ES-I3 (cell line): ENCODE measurements around the gene ISL2.

ENCODE experiments used
- H3K36me3 ChIP-seq: 2 replicates; pipeline ENCODE4 v1.6.1; 2013; ENCODE audit warnings: mild to moderate bottlenecking, low read length, control low read depth, moderate library complexity; ENCODE audit not compliant: insufficient read depth
- H3K4me1 ChIP-seq: 2 replicates; pipeline ENCODE4 v1.6.1; 2013; ENCODE audit warnings: mild to moderate bottlenecking, control low read depth, low read length; ENCODE audit not compliant: insufficient read depth
- H3K9ac ChIP-seq: 2 replicates; pipeline ENCODE4 v1.6.1; 2013; ENCODE audit warnings: low read depth, mild to moderate bottlenecking, low read length, moderate library complexity
- H3K9me3 ChIP-seq: 2 replicates; pipeline ENCODE4 v1.6.1; 2013; ENCODE audit warnings: mild to moderate bottlenecking, low read length, moderate library complexity; ENCODE audit not compliant: control insufficient read depth, insufficient read depth

Gene ISL2

DNA sequence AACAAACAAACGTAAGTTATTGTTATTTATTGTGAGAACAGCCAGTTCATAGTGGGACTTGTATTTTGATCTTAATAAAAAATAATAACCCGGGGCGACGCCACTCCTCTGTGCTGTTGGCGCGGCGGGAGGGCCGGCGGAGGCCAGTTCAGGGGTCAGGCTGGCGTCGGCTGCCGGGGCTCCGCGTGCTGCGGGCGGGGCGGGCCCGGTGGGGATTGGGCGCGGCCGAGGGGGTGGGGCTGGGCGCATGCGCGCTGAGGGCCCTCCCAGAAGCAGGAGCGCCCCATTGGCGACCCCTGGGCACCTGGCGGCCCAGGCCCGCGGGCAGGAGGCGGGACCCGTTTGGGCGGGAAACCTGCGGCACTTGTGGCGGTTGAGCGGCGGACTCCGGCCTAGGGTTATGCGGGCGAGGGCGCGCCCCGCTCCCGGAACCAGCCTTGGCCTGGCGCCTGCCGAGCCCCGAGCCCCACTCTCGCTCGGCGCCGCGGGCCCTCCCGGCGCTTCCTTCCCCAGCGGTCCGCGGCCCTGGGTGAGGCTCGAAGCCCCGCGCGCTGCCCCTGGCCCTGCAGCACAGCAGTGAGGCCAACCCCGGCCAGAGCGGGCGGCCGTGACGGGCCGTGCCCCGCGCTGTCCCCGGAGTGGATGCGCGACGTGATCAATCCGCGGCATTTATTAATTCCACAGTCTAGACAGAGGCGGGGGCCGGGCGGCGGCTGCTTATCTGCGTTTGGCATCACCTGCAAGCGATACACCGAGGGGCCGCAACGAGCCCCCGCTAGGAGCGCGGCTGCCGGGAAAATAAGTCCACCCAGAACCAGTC, 6.0 kb downstream of the ISL2 start:
- peak overlapping the region; percentile 26; the same call in 1 of the 2 replicates for H3K9ac ChIP-seq
- no peaks in the 10 kb centered on the region for H3K36me3 ChIP-seq
- H3K4me1 ChIP-seq, result peaks cover 14% of the 10 kb centered on the region; the same call in 1 of the 2 replicates
- no peaks in the 10 kb centered on the region for H3K9me3 ChIP-seq

DNA sequence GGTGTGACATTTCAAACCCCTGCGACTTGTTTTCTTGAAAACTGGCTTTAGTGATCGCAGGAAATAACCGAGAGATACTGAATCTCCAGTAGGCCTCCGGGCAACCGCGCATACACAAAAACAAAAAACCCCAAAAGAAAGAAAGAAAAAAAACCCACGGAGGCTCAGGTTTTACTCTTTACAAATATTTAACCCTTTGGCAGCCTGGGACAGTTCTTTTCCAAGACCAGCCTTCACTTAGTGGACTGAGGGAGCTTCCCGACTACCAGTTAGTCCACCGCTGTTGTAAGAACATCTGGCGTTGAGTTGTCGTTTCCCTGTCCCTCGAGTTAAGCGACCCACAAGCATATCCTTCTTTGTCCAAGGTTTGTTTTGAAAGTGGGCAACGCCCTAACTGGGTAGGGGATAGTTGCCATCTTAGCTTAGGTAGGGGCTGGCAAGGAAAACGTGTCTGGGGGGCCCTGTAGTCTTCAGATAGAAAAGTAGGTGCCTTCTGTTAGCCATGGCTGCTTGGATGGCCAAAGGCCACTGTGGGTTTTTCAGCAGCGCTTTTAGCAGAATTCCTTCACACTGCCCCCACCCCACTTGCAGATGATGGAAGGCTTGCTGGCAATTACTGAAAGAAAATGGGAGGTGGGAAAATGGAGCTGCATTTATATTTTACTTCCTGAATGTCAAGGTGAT, 6.9 kb downstream of the ISL2 start:
- H3K9ac ChIP-seq, result 0 out of 2 replicates have a peak overlapping the region, but pooled peaks have one; percentile 3
- peaks cover 14% of the 10 kb centered on the region; the same call in 1 of the 2 replicates for H3K4me1 ChIP-seq
- H3K36me3 ChIP-seq, result no peaks in the 10 kb centered on the region
- H3K9me3 ChIP-seq, result no peaks in the 10 kb centered on the region

DNA sequence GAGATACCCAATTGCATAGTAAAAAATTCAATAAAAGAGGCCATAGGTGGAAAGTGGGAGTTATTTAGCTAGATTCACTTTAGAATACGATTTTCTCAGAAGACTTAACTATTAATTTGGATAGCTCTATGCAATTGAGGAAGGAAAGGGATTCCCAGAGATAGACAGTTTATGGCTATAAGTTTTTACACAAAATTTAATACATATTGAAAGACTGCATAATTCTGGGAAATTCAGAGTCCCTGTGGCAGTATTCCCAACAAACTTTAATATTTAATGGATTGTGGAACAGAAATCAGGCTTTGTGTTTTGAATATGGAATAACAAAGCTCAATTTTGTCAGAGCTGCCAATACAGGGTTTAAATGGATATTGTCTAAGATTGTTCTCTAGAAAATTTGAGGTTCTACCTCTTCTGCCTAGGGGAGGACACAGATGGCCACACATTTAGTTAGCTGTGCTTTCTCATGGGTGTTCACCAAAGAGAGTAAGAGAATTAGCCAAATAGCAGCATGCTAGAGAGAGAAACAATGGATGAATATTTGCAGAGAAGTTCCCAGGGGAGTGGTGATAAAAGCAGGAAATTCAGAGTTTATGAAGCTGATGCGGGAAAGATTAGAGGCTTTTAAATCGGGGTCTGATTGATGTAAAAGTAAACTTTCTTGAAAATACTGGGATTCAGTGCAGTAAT, 8.5 kb downstream of the ISL2 start:
- no peak overlapping the region; the same call in 1 of the 2 replicates for H3K9ac ChIP-seq
- H3K9me3 ChIP-seq, result no peaks in the 10 kb centered on the region
- H3K36me3 ChIP-seq, result no peaks in the 10 kb centered on the region
- H3K4me1 ChIP-seq, result peaks cover 12% of the 10 kb centered on the region; the same call in 1 of the 2 replicates

DNA sequence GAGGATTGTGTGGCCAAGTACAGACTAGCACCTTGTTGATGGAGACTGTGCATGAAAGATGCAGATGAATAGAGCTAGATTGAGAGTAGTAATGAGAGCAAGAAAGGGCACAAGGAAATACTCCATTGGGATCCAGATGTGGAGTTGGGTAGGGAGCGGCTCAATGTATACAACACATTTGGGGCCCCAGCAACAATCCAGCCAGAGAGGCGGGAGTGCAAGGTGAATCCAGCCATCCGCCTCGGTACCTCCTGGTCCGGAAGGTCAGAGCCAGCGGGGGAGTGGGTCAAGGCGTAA, 9.0 kb downstream of the ISL2 start:
- no peaks in the 10 kb centered on the region for H3K36me3 ChIP-seq
- H3K9ac ChIP-seq, result peak overlapping the region; percentile 69; the same call in 1 of the 2 replicates
- peaks cover 8% of the 10 kb centered on the region; the same call in 1 of the 2 replicates for H3K4me1 ChIP-seq
- H3K9me3 ChIP-seq, result no peaks in the 10 kb centered on the region

DNA sequence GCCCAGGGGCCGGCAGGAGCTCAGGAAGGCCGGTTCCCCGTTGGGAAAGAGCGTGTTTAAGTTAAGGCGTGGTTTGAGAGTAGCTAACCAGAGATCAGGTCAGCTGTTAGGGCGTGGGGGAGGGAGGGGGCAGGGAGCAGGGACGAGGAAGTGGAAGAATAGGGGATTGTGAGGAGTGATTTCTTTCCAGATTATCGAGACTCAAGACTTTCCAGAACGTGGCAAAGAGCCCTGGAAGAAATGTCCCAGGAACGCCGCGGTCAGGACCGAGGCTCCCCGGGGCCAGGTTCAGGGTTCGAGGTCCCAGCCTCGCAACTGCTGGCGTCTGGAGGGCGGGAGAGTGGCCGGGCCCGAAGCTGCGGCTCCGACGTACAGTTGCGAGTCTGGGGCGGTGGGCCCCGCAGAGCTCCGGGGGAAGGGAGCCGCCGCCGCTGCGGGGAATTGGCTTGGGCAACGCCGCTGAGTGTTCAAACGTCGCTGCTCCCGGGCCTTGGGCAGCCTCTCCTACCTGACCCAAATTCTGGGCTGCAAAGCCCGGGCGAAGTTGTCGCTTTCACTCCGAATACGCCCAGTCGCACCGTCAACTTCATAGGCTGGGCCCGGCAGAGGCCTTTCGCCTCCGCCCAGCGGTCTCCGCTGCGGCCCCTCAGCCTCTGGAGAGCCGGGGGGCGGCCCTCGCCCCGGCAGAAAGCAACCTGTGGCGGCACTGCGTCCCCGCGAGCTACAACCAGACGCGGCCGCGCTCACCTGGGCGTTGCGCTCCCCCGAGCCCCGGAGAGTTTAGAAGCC, 9.5 kb downstream of the ISL2 start:
- Histone ChIP-seq H3K4me1 (peaks cover 5% of the 10 kb centered on the region; the same call in 1 of the 2 replicates), H3K36me3 (no peaks in the 10 kb centered on the region), H3K9ac (peak overlapping the region; percentile 69), H3K9me3 (no peaks in the 10 kb centered on the region)

DNA sequence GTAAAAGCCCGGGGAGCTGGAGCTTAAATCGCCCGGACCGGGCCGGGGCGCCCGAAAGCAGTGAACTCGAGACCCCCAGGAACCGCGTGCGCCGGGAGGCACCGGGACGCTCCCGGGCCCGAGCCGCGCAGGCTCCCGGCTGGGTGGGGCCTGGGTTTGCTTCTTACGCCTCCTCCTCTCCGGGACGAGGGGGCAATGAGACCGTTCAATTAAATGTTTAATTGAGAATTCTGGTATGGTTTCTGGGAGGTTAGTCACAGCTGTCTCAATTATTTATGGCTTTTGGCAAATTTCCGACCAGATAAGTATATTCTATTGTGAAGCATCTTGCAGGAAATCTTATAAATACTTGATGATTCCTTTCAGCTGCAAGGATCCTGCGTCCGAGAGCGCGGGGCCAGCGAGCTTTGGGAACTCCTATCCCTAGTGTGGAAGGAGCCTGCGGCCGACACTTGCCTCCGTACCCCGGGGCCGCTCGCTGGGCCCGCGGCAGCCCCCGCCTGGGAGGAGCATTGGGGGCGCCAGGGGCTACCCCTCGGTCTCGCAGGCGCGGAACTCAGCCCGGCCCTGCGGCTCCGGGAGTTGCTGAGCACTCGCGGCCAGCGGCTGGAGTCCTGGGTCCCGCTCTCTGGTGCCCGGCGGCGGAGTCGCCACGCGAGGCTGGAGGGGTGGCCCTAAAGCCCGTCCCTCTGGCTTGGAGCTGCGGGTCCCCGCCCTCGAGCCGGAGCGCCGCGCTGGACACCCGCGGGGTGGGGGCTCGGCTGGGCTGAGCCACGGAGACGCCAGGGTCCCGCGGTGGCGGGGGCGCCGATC, 10.3 kb downstream of the ISL2 start:
- no peaks in the 10 kb centered on the region for H3K36me3 ChIP-seq
- peaks cover 5% of the 10 kb centered on the region; the same call in 1 of the 2 replicates for H3K4me1 ChIP-seq
- peak overlapping the region; percentile 69 for H3K9ac ChIP-seq
- H3K9me3 ChIP-seq, result no peaks in the 10 kb centered on the region

DNA sequence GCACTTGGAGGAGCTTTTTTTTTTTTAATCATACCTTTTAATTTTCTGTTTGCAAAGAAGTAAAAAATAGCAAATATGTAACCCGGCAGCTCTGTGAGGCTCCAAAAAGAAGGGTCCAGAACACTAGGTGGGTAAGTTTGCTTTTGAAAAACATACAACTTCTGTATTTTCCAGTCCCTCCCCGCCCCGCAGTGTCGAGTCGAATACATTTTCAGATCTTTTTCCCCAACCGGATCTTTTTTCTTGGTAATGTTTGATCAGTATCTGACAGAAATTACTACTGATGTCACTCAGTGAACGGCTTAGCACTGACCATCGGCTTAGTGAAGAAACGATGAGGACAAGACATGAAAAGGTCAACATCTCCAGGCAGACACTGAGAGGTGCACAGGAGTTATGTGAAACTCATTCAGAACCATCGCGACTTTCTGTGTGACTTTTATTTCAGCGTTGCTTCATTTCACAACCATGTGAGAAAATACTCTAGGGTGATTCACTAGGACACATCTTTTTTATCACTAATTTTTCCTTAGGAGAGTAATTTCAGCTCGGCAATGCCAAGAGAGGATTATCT, 11.0 kb downstream of the ISL2 start:
- H3K9ac ChIP-seq, result peak overlapping the region; percentile 69; the same call in 1 of the 2 replicates
- H3K9me3 ChIP-seq, result no peaks in the 10 kb centered on the region
- peaks cover 5% of the 10 kb centered on the region; the same call in 1 of the 2 replicates for H3K4me1 ChIP-seq
- no peaks in the 10 kb centered on the region for H3K36me3 ChIP-seq

DNA sequence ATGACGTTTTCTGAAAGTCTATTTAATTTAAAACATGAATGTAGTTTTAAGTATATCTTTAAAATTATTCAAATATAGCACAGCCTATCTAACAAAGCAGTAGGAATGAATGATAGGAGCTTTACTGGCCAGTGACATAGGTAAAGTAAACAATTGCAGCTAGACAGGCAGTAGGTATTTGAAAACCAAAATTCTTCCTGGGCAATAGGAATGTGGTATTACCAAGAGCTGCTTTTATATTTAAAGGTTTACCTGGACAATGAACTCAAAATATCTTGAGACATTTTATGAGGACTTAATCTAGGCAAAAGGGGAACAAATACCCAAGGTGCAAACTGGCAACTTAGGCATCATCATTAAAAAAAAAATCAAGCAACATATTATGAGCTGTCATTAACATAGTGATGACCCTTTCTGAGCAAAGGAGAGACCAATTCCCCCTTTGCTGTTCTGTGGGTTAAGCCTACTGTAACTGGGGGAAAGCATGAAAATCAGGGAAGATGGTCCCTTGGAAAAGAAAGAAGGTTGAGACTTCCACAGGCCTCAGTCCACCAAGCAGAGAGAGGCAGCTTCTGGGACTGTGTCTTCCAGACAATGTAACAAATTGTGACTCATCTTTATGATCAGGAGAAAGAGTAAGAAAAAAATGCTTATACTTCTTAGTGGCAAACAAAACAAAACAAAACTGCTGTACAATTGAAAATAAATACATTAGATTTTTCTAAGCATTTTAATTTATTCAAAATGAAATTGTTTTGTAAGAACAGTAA, 12.9 kb downstream of the ISL2 start:
- Histone ChIP-seq H3K9me3 (no peaks in the 10 kb centered on the region), H3K4me1 (peaks cover 5% of the 10 kb centered on the region; the same call in 1 of the 2 replicates), H3K36me3 (no peaks in the 10 kb centered on the region), H3K9ac (no peak overlapping the region)

DNA sequence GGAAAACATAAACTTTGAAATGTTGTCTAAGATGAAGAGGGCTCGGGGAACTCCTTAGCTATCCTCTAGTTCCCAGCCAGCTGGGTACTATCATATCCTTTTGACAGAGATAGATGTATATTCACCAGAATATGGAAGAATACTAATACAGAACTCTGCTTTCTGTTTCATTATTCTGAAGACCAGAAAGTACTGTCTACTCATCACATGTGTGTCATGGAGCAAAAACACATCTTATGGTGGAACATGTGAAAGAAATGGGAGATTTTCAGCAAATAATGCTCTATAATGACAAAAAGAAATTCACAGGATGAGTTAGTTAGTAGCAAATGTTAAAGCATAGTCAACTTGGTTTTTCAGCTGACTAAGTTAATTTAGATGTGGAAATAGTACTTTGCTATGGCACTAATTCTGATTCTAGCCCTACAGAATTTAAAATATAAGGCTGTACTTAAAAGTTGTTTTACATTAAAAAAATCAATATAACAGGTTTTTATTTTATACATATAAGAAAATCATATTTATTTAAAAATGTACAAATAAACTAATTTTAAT, 16.5 kb downstream of the ISL2 start:
- Histone ChIP-seq H3K36me3 (no peaks in the 10 kb centered on the region), H3K4me1 (no peaks in the 10 kb centered on the region), H3K9ac (no peak overlapping the region), H3K9me3 (no peaks in the 10 kb centered on the region)

DNA sequence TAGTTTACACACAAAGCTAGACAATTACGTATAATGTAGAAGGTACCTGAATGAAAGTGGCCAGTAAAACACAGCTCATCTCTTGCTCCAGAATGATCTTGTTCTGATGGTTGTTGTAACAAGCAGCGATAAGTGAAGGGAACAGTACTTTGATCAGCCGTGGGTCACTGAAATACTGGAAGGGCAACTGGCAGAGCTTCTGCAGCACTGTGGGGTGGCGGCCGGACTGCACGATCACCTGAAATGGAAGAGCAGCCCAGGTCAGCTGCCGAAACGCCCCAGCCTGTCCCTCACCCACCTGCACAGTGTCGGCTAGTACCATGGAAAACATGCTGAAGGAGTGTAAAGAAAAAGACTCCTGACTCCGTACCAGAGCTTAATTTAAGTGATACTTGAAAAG, 17.3 kb downstream of the ISL2 start:
- Histone ChIP-seq H3K4me1 (no peaks in the 10 kb centered on the region), H3K9ac (no peak overlapping the region), H3K9me3 (no peaks in the 10 kb centered on the region), H3K36me3 (no peaks in the 10 kb centered on the region)

DNA sequence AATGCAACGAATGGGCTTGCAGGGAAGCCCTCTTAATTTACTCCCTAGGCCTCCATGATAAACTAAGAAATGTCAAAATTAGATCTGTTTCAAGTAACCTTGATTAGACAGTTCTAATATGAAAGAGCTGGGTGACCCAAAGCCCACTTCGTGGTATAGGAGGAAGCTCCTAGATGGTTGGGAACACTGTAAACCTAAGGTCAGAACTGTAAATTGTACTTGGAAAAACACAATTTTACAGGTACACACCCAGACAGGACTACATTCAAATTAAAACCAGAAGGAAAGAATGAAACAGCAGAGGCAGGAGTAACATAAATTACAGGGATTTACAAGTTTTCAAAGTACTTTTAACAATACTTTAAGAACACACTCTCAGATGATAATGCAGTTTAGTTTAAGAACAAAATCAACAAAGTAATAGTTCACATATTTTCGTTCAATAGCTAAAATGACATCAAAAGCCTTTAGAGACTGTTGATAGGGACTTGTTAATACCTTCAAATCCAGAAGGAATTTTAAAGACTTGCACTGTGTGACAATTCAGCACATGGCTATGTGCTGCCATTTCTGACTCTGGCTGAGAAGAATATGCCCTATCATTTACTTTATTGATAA, 18.4 kb downstream of the ISL2 start:
- H3K9ac ChIP-seq, result no peak overlapping the region
- H3K36me3 ChIP-seq, result no peaks in the 10 kb centered on the region
- no peaks in the 10 kb centered on the region for H3K4me1 ChIP-seq
- no peaks in the 10 kb centered on the region for H3K9me3 ChIP-seq

DNA sequence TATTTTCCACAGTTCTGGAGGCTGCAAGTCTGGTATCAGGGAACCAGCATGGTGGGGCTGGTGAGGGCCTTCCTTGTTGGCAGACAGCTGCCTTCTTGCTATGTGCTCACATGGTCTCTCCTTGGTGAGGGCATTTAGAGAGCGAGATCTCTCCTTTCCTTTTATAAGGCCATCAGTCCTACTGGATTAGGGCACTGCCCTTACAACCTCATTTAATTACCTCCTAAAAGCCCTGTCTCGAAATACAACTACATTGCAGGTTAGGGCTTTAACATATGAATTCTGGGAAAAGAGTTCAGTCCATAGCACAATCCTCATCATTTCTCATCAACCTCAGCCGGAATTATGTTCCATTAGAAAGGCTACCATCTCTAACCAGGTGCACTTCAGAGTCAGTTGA, 21.9 kb downstream of the ISL2 start:
- Histone ChIP-seq H3K9ac (no peak overlapping the region), H3K4me1 (no peaks in the 10 kb centered on the region), H3K9me3 (no peaks in the 10 kb centered on the region), H3K36me3 (no peaks in the 10 kb centered on the region)
